ENCODE results near the gene VWA3A. TPM values are rescaled to one million over a fixed set of nuclear protein-coding genes. Genes with fewer than 3 reads are reported as not detected.

VWA3A gene
- total and polyA plus RNA-seq, 2 donors (not counting 3 experiments of a cell fraction or from before 2014, with no cell fraction given): 0.12 to 0.84 TPM

GRCh38 chr16:22165508-22166285, 73.4 kb downstream of the VWA3A start:
- DNase-seq (ENCODE audit: low read depth, low spot score) (no peak), FAIRE-seq (no peak)
- Histone ChIP-seq H4K20me1 (replicated peaks; ENCODE audit: control insufficient read depth, extremely low read depth, insufficient read depth, low read length) (no peaks in the 10 kb centered on the region), H3K27me3 (ENCODE audit: control insufficient read depth in 2 of 2, insufficient read depth in 2 of 2, low read length in 2 of 2) (peaks cover 9 to 24% of the 10 kb centered on the region in 2 experiments), H3K4me1 (ENCODE audit: control insufficient read depth, extremely low read depth, insufficient read depth, low read length) (no peaks in the 10 kb centered on the region), H3K9me3 (replicated peaks; ENCODE audit: control insufficient read depth, insufficient read depth, low read length) (no peaks in the 10 kb centered on the region), H3K9me1 (replicated peaks; ENCODE audit: control insufficient read depth, extremely low read depth, insufficient read depth, low read length) (no peaks in the 10 kb centered on the region), H3K9ac (replicated peaks; ENCODE audit: extremely low read depth, insufficient read depth, low read length) (no peak overlapping the region), H3K27ac (ENCODE audit: insufficient read depth, low read depth, low read length) (no peak overlapping the region), H3K4me3 (replicated peaks in 1 of 3; ENCODE audit: insufficient read depth in 1 of 3, low read depth in 1 of 3, low read length in 3 of 3) (no peak overlapping the region), H3K4me2 (ENCODE audit: insufficient read depth, low read length) (no peak overlapping the region), H2AFZ (ENCODE audit: low read depth, low read length) (no peak overlapping the region), H3K36me3 (ENCODE audit: control insufficient read depth in 2 of 2, extremely low read depth in 1 of 2, insufficient read depth in 2 of 2, low read length in 2 of 2) (no peaks in the 10 kb centered on the region), H3K79me2 (ENCODE audit: control insufficient read depth, insufficient read depth, low read length) (no peaks in the 10 kb centered on the region)
- intact Hi-C loops (cut with micrococcal nuclease) (no loop called here), dilution Hi-C loops (cut with MboI; ENCODE audit: extremely low pct_ligation_motif_present, low sequenced_read_pairs) (no loop called here)
- POLR2A ChIA-PET: no interaction called here
- BruUV-seq (replicated peaks): no TSS peak
- CTCF ChIA-PET: interaction anchor here (1.4 kb wide), 1 partner anchor 23 kb away, joined by 3 read pairs; no protein-coding TSS in a partner anchor
- TF ChIP-seq MYC (IDR thresholded peaks at IDR 0.05; ENCODE audit: low read depth, low read length) (no peak), POLR2AphosphoS5 (IDR thresholded peaks at IDR 0.05; ENCODE audit: insufficient read depth, low read depth, low read length) (no peak), FOS (IDR thresholded peaks at IDR 0.05; ENCODE audit: borderline replicate concordance, insufficient read depth, low read length) (no peak), EZH2 (IDR thresholded peaks at IDR 0.05; ENCODE audit: borderline replicate concordance, low read depth, low read length, severe bottlenecking) (no peak), JUN (IDR thresholded peaks at IDR 0.05; ENCODE audit: borderline replicate concordance, insufficient read depth, insufficient read length, low read depth) (no peak), POLR2A (IDR thresholded peaks at IDR 0.05; ENCODE audit: low read depth, low read length) (no peak), GATA2 (IDR thresholded peaks at IDR 0.05; ENCODE audit: insufficient read depth, insufficient read length, low read depth, low read length) (no peak), CTCF (IDR thresholded peaks at IDR 0.05; ENCODE audit: extremely low read depth in 1 of 2, insufficient read depth in 1 of 2, low read depth in 1 of 2, low read length in 2 of 2) (no peak)
- TF ChIP-seq, protein P1, sequence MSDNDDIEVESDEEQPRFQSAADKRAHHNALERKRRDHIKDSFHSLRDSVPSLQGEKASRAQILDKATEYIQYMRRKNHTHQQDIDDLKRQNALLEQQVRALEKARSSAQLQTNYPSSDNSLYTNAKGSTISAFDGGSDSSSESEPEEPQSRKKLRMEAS (IDR thresholded peaks at IDR 0.05; ENCODE audit: insufficient read depth, insufficient read length): no peak

Measured in endothelial cell of umbilical vein (primary cell).